ENCODE measurements around the gene DGLUCY. TPM values are rescaled to one million over a fixed set of nuclear protein-coding genes. Genes with fewer than 3 reads are reported as not detected.
A peak's percentile ranks its signal among the peaks of the same experiment; 100 is the strongest.

Gene DGLUCY
- total RNA-seq, 5 donors from 2014 or later (not counting 1 experiment from before 2014, with no cell fraction given) = 69.8 to 144 (median 99.8) TPM

DNA sequence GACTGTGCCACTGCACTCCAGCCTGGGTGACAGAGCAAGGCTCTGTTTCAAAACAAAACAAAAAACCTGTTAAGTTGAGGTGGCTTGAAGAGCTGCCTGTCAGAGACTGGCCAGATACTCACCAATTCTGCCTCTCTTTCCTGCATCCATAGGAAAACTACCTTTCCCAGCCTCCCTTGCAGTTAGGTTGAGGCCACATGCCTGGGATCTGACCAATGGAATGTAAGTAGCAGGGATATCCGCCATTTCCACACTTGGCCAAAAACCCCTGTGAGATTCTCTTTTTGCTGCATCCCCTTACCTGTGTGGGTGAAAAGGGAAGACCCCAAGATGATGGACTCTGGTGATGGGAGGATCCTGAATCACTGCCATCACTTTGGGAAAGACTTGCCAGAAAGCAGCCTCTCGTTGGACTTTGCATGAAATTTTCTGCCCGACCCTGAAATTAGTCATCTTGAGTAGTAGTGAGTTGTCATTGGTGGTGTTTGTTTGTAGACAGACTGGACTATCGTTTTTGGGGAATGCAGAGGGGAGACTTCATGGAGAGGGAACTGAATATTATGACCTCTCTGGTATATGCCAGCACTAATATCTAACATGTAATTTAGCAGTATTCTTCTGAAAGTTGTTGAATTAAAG lies 116.6 kb downstream of the DGLUCY start:
- Mint-ChIP-seq H3K4me1 (peaks cover 80 to 91% (median 87%) of the 10 kb centered on the region in 3 donors), H3K4me3 (peak overlapping the region; percentile 63 to 75 (median 65)), H3K27me3 (no peaks in the 10 kb centered on the region), H3K27ac (peak overlapping the region; percentile 94 to 95), H3K36me3 (peaks cover 27% of the 10 kb centered on the region), H3K9me3 (peaks cover 0 to 4% (median 0%) of the 10 kb centered on the region in 3 donors)
- Histone ChIP-seq H3K4me3 (ENCODE audit: control insufficient read depth in 1 of 2, extremely low read depth in 1 of 2, low read length in 1 of 2) (peak overlapping the region in 1 of 2 donors; percentile 3), H3K36me3 (ENCODE audit: control insufficient read depth in 2 of 2, extremely low read depth in 1 of 2, insufficient read depth in 1 of 2, low read length in 1 of 2) (peaks cover 0 to 11% of the 10 kb centered on the region in 2 donors), H3K27me3 (replicated peaks in 1 of 2; ENCODE audit: control insufficient read depth in 2 of 2, extremely low read depth in 1 of 2, insufficient read depth in 2 of 2, low read length in 1 of 2) (no peaks in the 10 kb centered on the region), H3K4me1 (ENCODE audit: control insufficient read depth in 1 of 2, extremely low read depth in 1 of 2, insufficient read depth in 2 of 2, low read length in 2 of 2) (peaks cover 52 to 92% of the 10 kb centered on the region in 2 experiments), H3K9me3 (no peaks in the 10 kb centered on the region), H3K27ac (ENCODE audit: low read length) (peak overlapping the region; percentile 89)
- DNase-seq (peak in 1 of 35 experiments; percentile 46), ATAC-seq (replicated peaks in 1 of 4) (no peak)
- CTCF ChIA-PET = no interaction called here
- 38% methylated on average over 2 of the region's 4 CpGs for WGBS (ENCODE audit: insufficient coverage)
- POLR2A ChIA-PET = interaction anchor here in 1 of 2 donors (0.7 kb wide), 1 partner anchor 8 kb away, joined by 3 read pairs; no protein-coding TSS in a partner anchor

GRCh38 chr14:91231446-91231845 lies 117.6 kb downstream of the DGLUCY start:
- Histone ChIP-seq H3K9me3 (no peaks in the 10 kb centered on the region), H3K4me3 (ENCODE audit: control insufficient read depth in 1 of 2, extremely low read depth in 1 of 2, low read length in 1 of 2) (no peak overlapping the region), H3K36me3 (ENCODE audit: control insufficient read depth in 2 of 2, extremely low read depth in 1 of 2, insufficient read depth in 1 of 2, low read length in 1 of 2) (peaks cover 0 to 11% of the 10 kb centered on the region in 2 donors), H3K27ac (ENCODE audit: low read length) (peak overlapping the region; percentile 89), H3K27me3 (replicated peaks in 1 of 2; ENCODE audit: control insufficient read depth in 2 of 2, extremely low read depth in 1 of 2, insufficient read depth in 2 of 2, low read length in 1 of 2) (no peaks in the 10 kb centered on the region), H3K4me1 (ENCODE audit: control insufficient read depth in 1 of 2, extremely low read depth in 1 of 2, insufficient read depth in 2 of 2, low read length in 2 of 2) (peaks cover 52 to 92% of the 10 kb centered on the region in 2 experiments)
- peaks cover 0 to 4% (median 0%) of the 10 kb centered on the region in 3 donors for H3K9me3 Mint-ChIP-seq
- peaks cover 76 to 89% (median 83%) of the 10 kb centered on the region in 3 donors for H3K4me1 Mint-ChIP-seq
- ATAC-seq (replicated peaks in 1 of 4) (no peak), DNase-seq (peak in 1 of 35 experiments; percentile 46)
- H3K36me3 Mint-ChIP-seq = peaks cover 34% of the 10 kb centered on the region
- H3K27ac Mint-ChIP-seq = peak overlapping the region; percentile 94 to 95
- peak overlapping the region in 2 of 3 donors; percentile 19 to 75 for H3K4me3 Mint-ChIP-seq
- POLR2A ChIA-PET = no interaction called here
- CTCF ChIA-PET = no interaction called here
- WGBS (ENCODE audit: insufficient coverage) = 60% methylated on average over 1 of the region's 3 CpGs
- H3K27me3 Mint-ChIP-seq = no peaks in the 10 kb centered on the region

- Mint-ChIP-seq H3K36me3 (peaks cover 34% of the 10 kb centered on the region), H3K4me3 (peak overlapping the region in 1 of 3 donors; percentile 75), H3K27ac (peak overlapping the region; percentile 94 to 95), H3K9me3 (peaks cover 0 to 4% (median 0%) of the 10 kb centered on the region in 3 donors), H3K4me1 (peaks cover 70 to 84% (median 78%) of the 10 kb centered on the region in 3 donors), H3K27me3 (no peaks in the 10 kb centered on the region)
- WGBS (ENCODE audit: insufficient coverage) = 100% methylated on average over 1 of the region's 2 CpGs
- H3K4me1 ChIP-seq (ENCODE audit: control insufficient read depth in 1 of 2, extremely low read depth in 1 of 2, insufficient read depth in 2 of 2, low read length in 2 of 2) = peaks cover 49 to 85% of the 10 kb centered on the region in 2 experiments
- no peak overlapping the region for H3K4me3 ChIP-seq (ENCODE audit: control insufficient read depth in 1 of 2, extremely low read depth in 1 of 2, low read length in 1 of 2)
- ChIA-PET CTCF (no interaction called here), POLR2A (no interaction called here)
- H3K9me3 ChIP-seq = no peaks in the 10 kb centered on the region
- H3K27ac ChIP-seq (ENCODE audit: low read length) = peak overlapping the region; percentile 89
- DNase-seq = no peak
- peaks cover 0 to 11% of the 10 kb centered on the region in 2 donors for H3K36me3 ChIP-seq (ENCODE audit: control insufficient read depth in 2 of 2, extremely low read depth in 1 of 2, insufficient read depth in 1 of 2, low read length in 1 of 2)
- H3K27me3 ChIP-seq (replicated peaks in 1 of 2; ENCODE audit: control insufficient read depth in 2 of 2, extremely low read depth in 1 of 2, insufficient read depth in 2 of 2, low read length in 1 of 2) = no peaks in the 10 kb centered on the region
- ATAC-seq (replicated peaks in 1 of 4) = no peak
Observed at GRCh38 chr14:91232052-91232451, 118.2 kb downstream of the DGLUCY start.

GRCh38 chr14:91232603-91233002 lies 118.7 kb downstream of the DGLUCY start:
- peak overlapping the region in 1 of 3 donors; percentile 39 for H3K4me3 Mint-ChIP-seq
- peaks cover 0 to 11% of the 10 kb centered on the region in 2 donors for H3K36me3 ChIP-seq (ENCODE audit: control insufficient read depth in 2 of 2, extremely low read depth in 1 of 2, insufficient read depth in 1 of 2, low read length in 1 of 2)
- ATAC-seq (replicated peaks in 1 of 4) = no peak
- CTCF ChIA-PET = no interaction called here
- no peaks in the 10 kb centered on the region for H3K27me3 Mint-ChIP-seq
- no CpG with 5 or more reads among the region's 2 CpGs for WGBS (ENCODE audit: insufficient coverage)
- no peak overlapping the region for H3K4me3 ChIP-seq (ENCODE audit: control insufficient read depth in 1 of 2, extremely low read depth in 1 of 2, low read length in 1 of 2)
- POLR2A ChIA-PET = interaction anchor here in 1 of 2 donors (0.6 to 1.1 kb wide), 2 partner anchors 11 to 16 kb away, joined by 3 to 4 read pairs; no protein-coding TSS in a partner anchor
- peaks cover 44 to 83% of the 10 kb centered on the region in 2 experiments for H3K4me1 ChIP-seq (ENCODE audit: control insufficient read depth in 1 of 2, extremely low read depth in 1 of 2, insufficient read depth in 2 of 2, low read length in 2 of 2)
- H3K4me1 Mint-ChIP-seq = peaks cover 66 to 82% (median 75%) of the 10 kb centered on the region in 3 donors
- peak overlapping the region; percentile 89 for H3K27ac ChIP-seq (ENCODE audit: low read length)
- H3K36me3 Mint-ChIP-seq = peaks cover 34% of the 10 kb centered on the region
- peaks cover 0 to 4% (median 0%) of the 10 kb centered on the region in 3 donors for H3K9me3 Mint-ChIP-seq
- DNase-seq = no peak
- no peaks in the 10 kb centered on the region for H3K9me3 ChIP-seq
- H3K27ac Mint-ChIP-seq = peak overlapping the region; percentile 94 to 95
- H3K27me3 ChIP-seq (replicated peaks in 1 of 2; ENCODE audit: control insufficient read depth in 2 of 2, extremely low read depth in 1 of 2, insufficient read depth in 2 of 2, low read length in 1 of 2) = no peaks in the 10 kb centered on the region

- H3K27ac ChIP-seq (ENCODE audit: low read length) = no peak overlapping the region
Observed at GRCh38 chr14:91233936-91234790, 120.3 kb downstream of the DGLUCY start.

DNA sequence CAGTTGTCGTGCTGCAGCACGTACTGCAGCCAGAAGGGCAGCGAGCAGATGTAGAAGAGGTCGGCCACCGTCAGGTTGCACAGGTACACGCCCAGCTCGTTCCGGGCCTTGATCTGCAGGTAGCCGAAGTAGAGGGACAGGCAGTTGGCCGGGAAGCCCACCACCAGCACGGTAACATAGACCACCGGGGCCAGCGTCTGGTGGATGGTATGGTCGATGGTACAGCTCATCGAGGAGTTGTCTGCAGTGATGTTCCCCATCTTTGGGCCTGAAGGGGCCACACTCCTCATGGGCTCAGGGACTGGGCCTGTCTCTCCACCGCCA lies 120.9 kb downstream of the DGLUCY start:
- CTCF ChIA-PET = no interaction called here
- no peaks in the 10 kb centered on the region for H3K9me3 ChIP-seq
- peak overlapping the region in 1 of 2 donors; percentile 61 for H3K27ac Mint-ChIP-seq
- no peak for ATAC-seq (replicated peaks in 1 of 4)
- H3K9me3 Mint-ChIP-seq = peaks cover 0 to 4% (median 0%) of the 10 kb centered on the region in 3 donors
- peaks cover 66 to 82% (median 74%) of the 10 kb centered on the region in 3 donors for H3K4me1 Mint-ChIP-seq
- H3K4me1 ChIP-seq (ENCODE audit: control insufficient read depth in 1 of 2, extremely low read depth in 1 of 2, insufficient read depth in 2 of 2, low read length in 2 of 2) = peaks cover 26 to 76% of the 10 kb centered on the region in 2 experiments
- H3K4me3 Mint-ChIP-seq = no peak overlapping the region
- no peaks in the 10 kb centered on the region for H3K27me3 ChIP-seq (replicated peaks in 1 of 2; ENCODE audit: control insufficient read depth in 2 of 2, extremely low read depth in 1 of 2, insufficient read depth in 2 of 2, low read length in 1 of 2)
- H3K4me3 ChIP-seq (ENCODE audit: control insufficient read depth in 1 of 2, extremely low read depth in 1 of 2, low read length in 1 of 2) = no peak overlapping the region
- H3K27me3 Mint-ChIP-seq = no peaks in the 10 kb centered on the region
- H3K36me3 ChIP-seq (ENCODE audit: control insufficient read depth in 2 of 2, extremely low read depth in 1 of 2, insufficient read depth in 1 of 2, low read length in 1 of 2) = peaks cover 0 to 11% of the 10 kb centered on the region in 2 donors
- POLR2A ChIA-PET = interaction anchor here in 1 of 2 donors (0.7 kb wide), 1 partner anchor 205 kb away, joined by 4 read pairs; no protein-coding TSS in a partner anchor
- peaks cover 38% of the 10 kb centered on the region for H3K36me3 Mint-ChIP-seq
- WGBS (ENCODE audit: insufficient coverage) = 97% methylated on average over 13 of the region's 16 CpGs
- DNase-seq = no peak
- no peak overlapping the region for H3K27ac ChIP-seq (ENCODE audit: low read length)

More at GRCh38 chr14:91233936-91234790, 120.3 kb downstream of the DGLUCY start:
- Mint-ChIP-seq H3K36me3 (peaks cover 38% of the 10 kb centered on the region), H3K27me3 (no peaks in the 10 kb centered on the region), H3K27ac (no peak overlapping the region), H3K4me3 (no peak overlapping the region), H3K4me1 (peaks cover 66 to 82% (median 74%) of the 10 kb centered on the region in 3 donors), H3K9me3 (peaks cover 0 to 4% (median 0%) of the 10 kb centered on the region in 3 donors)
- Histone ChIP-seq H3K36me3 (ENCODE audit: control insufficient read depth in 2 of 2, extremely low read depth in 1 of 2, insufficient read depth in 1 of 2, low read length in 1 of 2) (peaks cover 0 to 11% of the 10 kb centered on the region in 2 donors), H3K4me1 (ENCODE audit: control insufficient read depth in 1 of 2, extremely low read depth in 1 of 2, insufficient read depth in 2 of 2, low read length in 2 of 2) (peaks cover 31 to 77% of the 10 kb centered on the region in 2 experiments), H3K4me3 (ENCODE audit: control insufficient read depth in 1 of 2, extremely low read depth in 1 of 2, low read length in 1 of 2) (no peak overlapping the region), H3K27me3 (replicated peaks in 1 of 2; ENCODE audit: control insufficient read depth in 2 of 2, extremely low read depth in 1 of 2, insufficient read depth in 2 of 2, low read length in 1 of 2) (no peaks in the 10 kb centered on the region), H3K9me3 (no peaks in the 10 kb centered on the region)
- 95% methylated on average over 50 of the region's 63 CpGs for WGBS (ENCODE audit: insufficient coverage)
- ATAC-seq (replicated peaks in 1 of 4) = no peak
- no peak for DNase-seq
- CTCF ChIA-PET = no interaction called here
- POLR2A ChIA-PET = no interaction called here

Data from T-cell (primary cell).